Prostate gland (tissue), 2 donors: Measurements from ENCODE around the gene BLOC1S1. TPM values are rescaled to one million over a fixed set of nuclear protein-coding genes. Genes with fewer than 3 reads are reported as not detected.

Experiments used
- DNase-seq: peaks from one replicate; pipeline ENCODE4 v3.0.0-alpha.2; 2019; ENCODE audit warnings: low spot score
- H3K27ac ChIP-seq, 2 donors: fragments of 200-600 bp; sonication (generic); 2 replicates each; pipeline ENCODE4 v1.5.1; 2017 to 2019
- H3K27me3 ChIP-seq: fragments of 200-600 bp; sonication (generic); replicated peaks from 2 replicates; pipeline ENCODE4 v1.5.1; 2019; ENCODE audit not compliant: insufficient read depth
- H3K36me3 ChIP-seq, 2 donors: fragments of 200-600 bp; sonication (generic); 1 replicate in 1 of 2; 2 replicates in 1 of 2; pipeline versions ENCODE4 v1.5.1 to v1.8.1; 2017 to 2019
- H3K4me1 ChIP-seq: fragments of 200-600 bp; sonication (generic); replicated peaks from 2 replicates; pipeline ENCODE4 v1.5.1; 2019
- H3K4me3 ChIP-seq, 2 donors: fragments of 200-600 bp; sonication (generic); 2 replicates each; pipeline ENCODE4 v1.5.1; 2017 to 2019
- H3K9me3 ChIP-seq: fragments of 200-600 bp; sonication (generic); 2 replicates; pipeline ENCODE4 v1.5.1; 2017
- CTCF ChIP-seq, 4 experiments: fragments of 200-600 bp in 2 of 4; fragments of 450-650 bp in 2 of 4; sonication (generic) in 2 of 4; IDR thresholded peaks; 1 replicate in 3 of 4; 2 replicates in 1 of 4; pipeline ENCODE4 v1.5.1; 2016 to 2019; ENCODE audit warnings: antibody characterized with exemption in 4 of 4, mild to moderate bottlenecking in 2 of 4, moderate library complexity in 2 of 4
- POLR2A ChIP-seq: fragments of 450-650 bp; IDR thresholded peaks from one replicate; pipeline ENCODE4 v1.6.1; 2016; ENCODE audit warnings: antibody characterized with exemption, mild to moderate bottlenecking
- POLR2AphosphoS5 ChIP-seq: sonication (generic); formaldehyde crosslinking; IDR thresholded peaks from one replicate; pipeline ENCODE4 v1.6.1; 2017; ENCODE audit warnings: antibody characterized with exemption
- WGBS: methylation state at CpG from one replicate; pipeline ENCODE4 v1.1.5; 2018; 5-methylcytosine and 5-hydroxymethylcytosine counted together
- intact Hi-C: fragments of 100-400 bp; cut with DNase I; formaldehyde crosslinking; loops from one replicate; pipeline ENCODE4 v1.14.2; 2022
- total RNA-seq, 2 donors: library from RNA; depleted of rRNA; stranded (reverse); fragments of >200 nt; gene quantifications; one replicate each; pipeline ENCODE4 v1.1.0, GENCODE V29; 2016

Gene BLOC1S1
- total RNA-seq, 2 donors from 2014 or later, result 151 to 240 TPM

- Histone ChIP-seq H3K36me3 (no peaks in the 10 kb centered on the region), H3K4me1 (no peaks in the 10 kb centered on the region), H3K27me3 (no peaks in the 10 kb centered on the region), H3K9me3 (no peaks in the 10 kb centered on the region), H3K27ac (peak overlapping the region; percentile 30 to 62), H3K4me3 (no peak overlapping the region)
- 69% methylated on average over 9 of the region's 9 CpGs for WGBS
- no peak for TF ChIP-seq POLR2A
- no peak for TF ChIP-seq POLR2AphosphoS5
- no peak for TF ChIP-seq CTCF (IDR thresholded peaks at IDR 0.05)
- no peak for DNase-seq
- intact Hi-C loops, result no loop called here
These were observed 10.8 kb upstream of the BLOC1S1 start for GRCh38 chr12:55704824-55705718.

- WGBS, result 49% methylated on average over 5 of the region's 5 CpGs
These were observed 10.0 kb upstream of the BLOC1S1 start for GRCh38 chr12:55705782-55706402.

GRCh38 chr12:55706568-55707218 is 9.2 kb upstream of the BLOC1S1 start:
- TF ChIP-seq CTCF (IDR thresholded peaks at IDR 0.05) (no peak), POLR2AphosphoS5 (no peak), POLR2A (no peak)
- Histone ChIP-seq H3K36me3 (no peaks in the 10 kb centered on the region), H3K27ac (peak overlapping the region; percentile 62 to 65), H3K9me3 (no peaks in the 10 kb centered on the region), H3K4me1 (no peaks in the 10 kb centered on the region), H3K27me3 (no peaks in the 10 kb centered on the region), H3K4me3 (peak overlapping the region; percentile 39 to 43)
- 51% methylated on average over 2 of the region's 2 CpGs for WGBS
- intact Hi-C loops, result no loop called here
- DNase-seq, result no peak

More at GRCh38 chr12:55705782-55706402, 10.0 kb upstream of the BLOC1S1 start:
- no peaks in the 10 kb centered on the region for H3K27me3 ChIP-seq
- H3K4me3 ChIP-seq, result peak overlapping the region; percentile 4 to 39
- no peaks in the 10 kb centered on the region for H3K36me3 ChIP-seq
- H3K4me1 ChIP-seq, result no peaks in the 10 kb centered on the region
- DNase-seq, result no peak
- H3K9me3 ChIP-seq, result no peaks in the 10 kb centered on the region
- H3K27ac ChIP-seq, result peak overlapping the region; percentile 62 to 65
- TF ChIP-seq CTCF (IDR thresholded peaks at IDR 0.05), result peak in 2 of 4 experiments; percentile 11 to 26
- no peak for TF ChIP-seq POLR2AphosphoS5
- intact Hi-C loops, result no loop called here

GRCh38 chr12:55707219-55707671 is 8.6 kb upstream of the BLOC1S1 start:
- no peaks in the 10 kb centered on the region for H3K36me3 ChIP-seq
- H3K4me1 ChIP-seq, result no peaks in the 10 kb centered on the region
- TF ChIP-seq POLR2AphosphoS5 (no peak), CTCF (IDR thresholded peaks at IDR 0.05) (no peak), POLR2A (no peak)
- DNase-seq, result no peak
- intact Hi-C loops, result no loop called here
- peak overlapping the region; percentile 39 to 43 for H3K4me3 ChIP-seq
- peak overlapping the region; percentile 62 to 65 for H3K27ac ChIP-seq
- no peaks in the 10 kb centered on the region for H3K9me3 ChIP-seq
- H3K27me3 ChIP-seq, result no peaks in the 10 kb centered on the region
- WGBS, result 5% methylated on average over 22 of the region's 22 CpGs
